ENCODE measurements around the gene TPO. TPM values are rescaled to one million over a fixed set of nuclear protein-coding genes. Genes with fewer than 3 reads are reported as not detected.
"Not testable (repeated sequence)": the region's sequence is repeated elsewhere in the genome, so short reads cannot be mapped to it uniquely, and the experiment has no call there.

The TPO gene
- polyA plus RNA-seq (ENCODE audit: insufficient read length): 0.20 TPM
- long read RNA-seq, donor 1: 0 reads
- long read RNA-seq, donor 2: 0 reads
- long read RNA-seq, donor 3: 0 reads
- long read RNA-seq, donor 4: 0 reads
- long read RNA-seq, donor 5: 0 reads
- long read RNA-seq, donor 6: 0 reads
- long read RNA-seq, donor 7: 0 reads
- long read RNA-seq, donor 8: 0 reads

- no peak for DNase-seq
Observed at GRCh38 chr2:1413156-1413710, at the start of gene TPO. TSS of gene TPO (plus strand) at chr2:1413463. CDS start at chr2:1414409, 946 bp downstream.

DNA sequence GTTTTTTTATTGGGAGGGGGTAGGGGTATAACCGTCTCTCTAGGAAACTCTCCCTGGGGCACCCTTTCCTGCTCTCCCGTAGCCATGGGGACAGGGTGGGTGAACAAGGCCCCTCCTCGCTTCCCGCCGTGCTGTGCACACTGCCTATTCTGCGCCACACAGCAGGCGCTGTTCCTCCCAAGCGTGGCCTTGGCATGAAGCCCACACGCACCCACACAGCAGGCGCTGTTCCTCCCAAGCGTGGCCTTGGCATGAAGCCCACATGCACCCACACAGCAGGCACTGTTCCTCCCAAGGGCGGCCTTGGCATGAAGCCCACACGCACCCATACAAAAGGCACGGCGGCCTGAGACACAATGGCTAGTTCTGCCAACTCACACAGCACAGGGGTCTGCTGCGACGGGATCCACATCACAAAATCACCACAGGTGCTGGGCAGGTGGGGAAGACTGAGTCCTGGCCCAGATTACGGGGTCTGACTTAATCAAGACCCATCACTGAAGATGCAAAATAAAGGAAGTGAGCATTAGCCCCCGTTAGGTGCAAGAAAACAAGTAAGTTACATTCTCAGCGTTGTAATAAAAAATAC is 46.6 kb upstream of the TPO start:
- DNase-seq: no peak

DNA sequence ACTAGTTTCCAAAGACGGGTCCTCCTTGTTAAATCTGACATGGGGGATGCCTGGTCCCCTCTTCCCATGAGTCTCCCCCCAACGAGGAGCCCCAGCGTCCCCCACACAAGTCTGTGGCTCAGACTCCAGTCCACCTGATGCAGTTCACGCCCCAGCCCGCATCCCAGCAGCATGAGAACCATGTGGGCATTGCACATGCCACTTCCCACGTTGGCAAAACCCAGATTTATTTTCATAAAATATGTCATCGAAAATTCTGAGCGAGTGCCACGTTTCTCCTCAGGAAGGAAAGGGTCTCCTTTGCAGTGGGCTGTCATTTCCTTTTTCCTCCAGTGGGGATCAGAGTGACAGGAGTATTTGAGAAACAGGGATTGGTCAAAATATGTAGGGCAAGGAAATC is 45.7 kb upstream of the TPO start:
- no peak for DNase-seq

GRCh38 chr2:1369905-1370304 is 43.4 kb upstream of the TPO start:
- DNase-seq: no peak

DNA sequence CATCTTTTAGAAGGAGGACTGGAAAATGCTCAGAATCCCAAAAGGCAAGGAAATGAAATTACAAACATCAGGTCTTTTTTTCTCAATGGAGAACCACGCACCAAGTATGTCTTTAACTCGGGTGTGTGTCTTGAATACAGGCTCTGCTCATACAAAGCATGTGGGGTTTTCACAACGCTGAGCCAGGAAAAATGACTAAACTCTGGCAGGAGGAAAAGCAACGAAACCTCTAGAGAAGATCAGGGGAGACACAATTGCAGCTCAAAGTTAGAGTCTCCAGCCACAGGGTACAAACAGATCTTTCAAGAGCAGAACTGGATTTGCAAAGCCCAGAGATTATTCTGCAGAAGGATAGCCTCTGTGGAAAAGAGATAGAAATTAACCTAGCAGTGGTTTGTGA is 42.8 kb upstream of the TPO start:
- no peak for DNase-seq

GRCh38 chr2:1371082-1371481 is 42.2 kb upstream of the TPO start:
- no peak for DNase-seq

DNA sequence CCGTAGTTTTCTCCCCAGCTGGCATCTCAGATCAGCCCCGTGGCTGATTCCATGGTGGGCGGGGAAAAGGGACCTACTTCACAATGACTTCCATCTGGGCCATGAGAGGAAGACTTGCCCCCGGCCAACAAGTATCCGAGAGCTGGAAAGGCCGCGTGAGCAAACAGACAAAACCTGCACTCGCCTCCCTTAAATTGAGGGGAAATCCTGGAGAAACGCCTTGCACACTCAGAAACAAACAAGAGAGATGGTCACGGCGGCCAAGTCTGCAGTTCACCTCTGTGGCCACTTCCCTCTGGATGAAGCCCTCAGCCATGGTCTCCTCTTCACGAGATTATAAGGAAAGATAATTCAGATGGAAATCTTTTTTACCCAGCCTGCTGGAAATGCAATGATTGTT is 39.4 kb upstream of the TPO start:
- no peak for DNase-seq

GRCh38 chr2:1374287-1374686 is 39.0 kb upstream of the TPO start:
- DNase-seq: no peak

DNA sequence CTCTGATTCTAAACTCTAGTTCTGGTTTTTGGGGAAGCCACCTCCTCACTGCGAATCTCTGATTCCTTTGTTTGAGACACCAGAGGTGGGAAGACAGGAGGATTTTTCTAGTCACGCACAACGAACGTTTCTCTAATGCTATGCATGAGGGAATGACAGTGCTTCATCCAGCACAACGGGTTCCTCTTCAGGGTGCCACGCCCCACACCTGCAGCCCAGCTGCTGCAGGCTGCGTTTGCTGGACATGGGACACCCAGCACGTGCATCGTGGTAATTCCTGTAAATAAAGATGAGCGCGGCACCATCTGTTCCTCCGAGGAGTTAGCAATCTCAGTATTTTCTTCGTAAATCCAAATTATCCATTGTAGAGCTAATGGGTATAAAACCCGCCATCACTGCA is 37.5 kb upstream of the TPO start:
- DNase-seq: no peak

DNA sequence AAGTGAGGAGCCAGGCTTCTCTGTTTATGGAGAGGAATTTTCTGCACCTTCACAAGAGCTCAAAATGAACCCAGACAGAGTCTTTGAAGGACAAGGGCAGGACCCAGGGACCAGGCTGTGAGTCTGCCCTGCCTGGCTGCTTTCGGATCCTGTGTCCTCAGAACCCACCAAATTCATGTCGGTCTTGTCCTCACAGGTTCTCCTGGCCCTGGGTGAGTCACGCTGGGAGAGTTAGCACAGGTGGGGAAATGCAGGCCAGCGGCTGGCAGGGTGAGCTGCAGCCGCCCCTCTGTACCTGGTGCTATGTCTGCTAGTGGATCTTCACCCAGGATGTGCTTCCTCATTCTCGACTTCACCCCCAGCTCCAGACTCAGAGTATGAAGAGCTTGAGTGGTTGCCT is 35.8 kb upstream of the TPO start:
- DNase-seq: no peak

DNA sequence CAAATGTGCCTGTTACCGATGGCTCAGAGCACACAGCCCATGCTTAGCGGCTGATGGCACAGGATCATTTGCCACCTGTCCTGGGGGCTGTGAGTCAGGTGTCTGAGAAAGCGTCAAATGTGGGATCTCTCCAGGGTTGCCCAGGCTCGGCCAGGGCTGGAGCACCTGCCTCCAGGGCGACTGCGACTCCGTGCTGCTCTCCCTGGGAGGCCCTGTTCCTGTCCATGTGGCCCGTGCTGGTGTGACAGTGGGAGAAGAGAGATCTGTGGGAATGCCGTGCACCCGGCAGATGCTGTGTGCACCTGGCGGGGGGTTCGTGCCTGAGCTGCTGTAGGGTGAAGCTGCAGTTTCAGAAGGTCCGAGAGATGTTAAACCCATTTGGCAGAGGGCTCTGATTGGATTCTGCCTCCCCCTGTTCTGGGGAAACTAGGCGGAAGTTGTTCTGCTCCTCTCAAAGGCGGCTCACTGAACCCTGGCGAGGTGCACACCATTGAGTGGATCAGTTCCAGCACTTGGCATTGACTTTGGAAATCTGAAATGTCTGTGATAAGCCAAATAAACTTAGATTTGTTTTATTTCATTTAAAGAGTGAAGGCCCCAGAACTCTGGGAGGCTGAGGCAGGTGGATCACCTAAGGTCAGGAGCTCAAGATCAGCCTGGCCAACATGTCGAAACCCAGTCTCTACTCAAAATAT is 34.7 kb upstream of the TPO start:
- DNase-seq: no peak

- no peak for DNase-seq
Observed at GRCh38 chr2:1381644-1382043, 31.6 kb upstream of the TPO start.

DNA sequence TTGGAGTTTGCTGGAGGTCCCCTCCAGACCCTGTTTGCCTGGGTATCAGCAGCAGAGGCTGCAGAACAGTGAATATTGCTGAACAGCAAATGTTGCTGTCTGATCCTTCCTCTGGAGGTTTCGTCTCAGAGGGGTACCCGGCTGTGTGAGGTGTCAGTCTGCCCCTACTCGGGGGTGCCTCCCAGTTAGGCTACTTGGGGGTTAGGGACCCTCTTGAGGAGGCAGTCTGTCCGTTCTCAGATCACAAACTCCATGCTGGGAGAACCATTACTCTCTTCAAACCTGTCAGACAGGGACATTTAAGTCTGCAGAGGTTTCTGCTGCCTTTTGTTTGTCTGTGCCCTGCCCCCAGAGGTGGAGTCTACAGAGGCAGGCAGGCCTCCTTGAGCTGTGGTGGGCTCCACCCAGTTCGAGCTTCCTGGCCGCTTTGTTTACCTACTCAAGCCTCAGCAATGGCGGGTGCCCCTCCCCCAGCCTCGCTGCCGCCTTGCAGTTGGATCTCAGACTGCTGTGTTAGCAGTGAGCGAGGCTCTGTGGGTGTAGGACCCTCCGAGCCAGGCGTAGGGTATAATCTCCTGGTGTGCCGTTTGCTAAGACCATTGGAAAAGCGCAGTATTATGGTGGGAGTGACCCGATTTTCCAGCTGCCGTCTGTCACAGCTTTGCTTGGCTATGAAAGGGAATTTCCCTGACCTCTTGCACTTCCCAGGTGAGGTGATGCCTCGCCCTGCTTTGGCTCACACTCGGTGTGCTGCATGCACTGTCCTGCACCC is 25.1 kb upstream of the TPO start:
- DNase-seq: not testable (repeated sequence)

GRCh38 chr2:1390118-1390517 is 23.1 kb upstream of the TPO start:
- not testable (repeated sequence) for DNase-seq

GRCh38 chr2:1393321-1393720 is 19.9 kb upstream of the TPO start:
- no peak for DNase-seq

- no peak for DNase-seq
Observed at GRCh38 chr2:1394709-1395408, 18.4 kb upstream of the TPO start.

- no peak for DNase-seq
Observed at GRCh38 chr2:1397350-1397749, 15.9 kb upstream of the TPO start.

DNA sequence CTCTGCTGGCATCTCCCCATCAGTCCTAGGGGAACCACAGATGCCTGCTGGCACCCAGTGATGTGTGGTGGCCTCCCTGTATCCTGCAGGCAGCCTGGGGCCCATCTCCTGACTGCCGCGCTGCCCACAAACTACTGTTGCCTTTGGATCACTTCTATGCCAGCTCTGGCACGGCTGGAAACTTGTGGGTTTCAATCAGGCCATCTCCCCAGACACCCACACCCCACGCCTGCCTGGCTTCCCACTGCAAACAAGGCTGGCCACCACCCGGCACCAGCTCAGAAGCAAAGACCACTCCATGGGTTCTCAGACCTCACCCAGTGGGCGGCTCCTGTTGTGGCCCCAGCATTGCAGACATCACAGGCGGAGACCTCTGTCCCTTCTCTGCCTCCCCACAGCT is 15.1 kb upstream of the TPO start:
- DNase-seq: no peak

DNA sequence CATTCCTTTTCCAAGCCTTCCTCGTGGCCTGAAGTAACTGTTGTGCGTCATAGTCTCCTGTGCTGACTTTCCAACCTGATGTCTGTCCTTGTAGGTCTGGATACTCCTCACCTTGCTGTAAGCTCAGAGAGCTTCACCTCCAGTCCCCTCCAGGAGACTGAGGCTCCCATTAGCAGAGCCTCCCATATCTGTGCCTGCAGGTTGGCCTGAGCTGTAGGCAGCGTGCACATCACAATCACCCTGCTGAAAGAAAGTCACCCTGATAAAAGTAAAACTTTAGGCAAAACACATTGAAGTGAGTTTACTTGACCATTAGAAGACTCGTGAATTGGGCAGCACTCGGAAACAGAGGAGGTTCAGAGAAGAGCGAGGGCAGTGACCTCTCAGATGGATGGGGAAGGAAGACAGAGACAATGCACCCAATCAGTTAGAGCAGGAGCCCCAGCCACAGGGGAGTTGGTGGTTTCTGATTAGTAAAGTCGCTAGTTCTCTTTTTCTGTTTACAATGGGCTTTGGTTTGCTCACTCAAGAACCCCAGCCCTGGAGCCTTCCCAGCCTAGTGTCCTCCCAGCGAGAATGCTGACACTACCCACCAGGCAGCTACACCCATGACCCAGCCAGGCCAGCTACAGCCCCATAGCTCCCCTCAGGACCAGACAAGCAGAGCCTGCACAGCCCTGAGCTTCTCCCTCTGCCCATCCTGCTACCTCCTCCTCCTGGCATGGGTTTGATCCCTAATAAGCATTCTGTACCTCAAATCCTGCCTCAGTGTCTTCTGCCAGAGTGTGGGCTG is 12.1 kb upstream of the TPO start:
- no peak for DNase-seq

- DNase-seq: no peak
Observed at GRCh38 chr2:1402064-1402463, 11.2 kb upstream of the TPO start.

DNA sequence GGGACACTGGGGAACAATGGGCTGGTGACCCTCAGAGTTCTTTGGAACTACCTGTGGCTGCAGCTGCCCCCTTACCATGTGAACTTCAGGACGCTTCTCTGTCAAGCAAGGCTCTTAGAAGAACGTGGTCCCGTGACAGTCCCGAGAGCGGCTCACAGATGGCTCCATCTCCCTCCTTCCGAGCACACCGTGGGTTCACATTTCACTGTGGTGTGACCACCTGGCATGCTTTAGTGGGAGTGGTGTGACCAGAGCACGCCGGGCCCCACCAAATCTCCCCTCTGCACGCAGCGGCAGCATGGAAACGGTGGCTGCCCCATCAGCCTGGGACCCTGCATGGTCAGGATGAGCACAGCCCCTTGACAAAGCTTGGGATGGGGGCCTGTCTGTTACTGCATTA is 9.7 kb upstream of the TPO start:
- no peak for DNase-seq
